Measurements from ENCODE around the gene DIP2C.
"Not testable (repeated sequence)": the region's sequence is repeated elsewhere in the genome, so short reads cannot be mapped to it uniquely, and the experiment has no call there.

DIP2C gene

DNA sequence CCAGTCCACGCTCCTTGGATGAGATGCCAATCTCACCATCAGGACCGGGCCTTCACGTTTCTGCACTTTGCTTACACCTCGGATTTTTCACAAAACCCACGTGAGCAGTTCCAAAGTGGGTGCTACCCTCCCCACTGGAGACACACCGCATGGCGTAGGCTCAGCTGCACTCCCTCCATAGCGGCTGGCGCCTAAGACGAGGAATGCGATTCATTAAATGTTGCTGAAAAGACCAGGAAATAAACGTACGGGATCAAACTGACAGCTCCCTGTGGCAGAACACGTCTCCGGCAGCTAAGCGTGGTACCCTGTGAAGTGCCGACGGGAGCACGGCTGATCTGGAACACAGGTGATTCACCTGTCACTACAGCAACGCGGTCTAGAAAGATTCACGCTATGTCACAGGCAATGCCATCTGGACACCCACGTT is 209.0 kb downstream of the DIP2C start:
- H3K9ac ChIP-seq (ENCODE audit: low read length): no peak overlapping the region
- no peak overlapping the region for H3K14ac ChIP-seq (ENCODE audit: low read length)
- H3K23ac ChIP-seq (ENCODE audit: low read length): no peak overlapping the region
- no CpG with 5 or more reads among the region's 23 CpGs for WGBS (ENCODE audit: extremely low coverage, insufficient coverage, insufficient read length)
- H4K91ac ChIP-seq (ENCODE audit: low read depth, low read length): no peak overlapping the region
- H3K9me3 ChIP-seq (ENCODE audit: insufficient read depth, low read depth, low read length): no peaks in the 10 kb centered on the region
- H3K27me3 ChIP-seq (ENCODE audit: insufficient read depth, low read length): no peaks in the 10 kb centered on the region
- H2BK120ac ChIP-seq (ENCODE audit: insufficient read depth, low read length, poor library complexity): no peak overlapping the region
- no peak overlapping the region for H3K18ac ChIP-seq (ENCODE audit: low read length)
- H4K8ac ChIP-seq (ENCODE audit: low read depth, low read length): no peak overlapping the region
- DNase-seq: no peak
- H2AK5ac ChIP-seq (ENCODE audit: low read length): no peak overlapping the region
- no peak overlapping the region for H3K4me3 ChIP-seq (ENCODE audit: low read depth, low read length)
- H3K36me3 ChIP-seq (ENCODE audit: control insufficient read depth in 1 of 2, insufficient read depth in 2 of 2, low read length in 2 of 2): peaks cover 8 to 13% of the 10 kb centered on the region in 2 experiments
- H3K4ac ChIP-seq (ENCODE audit: low read depth, low read length): no peak overlapping the region
- H2AFZ ChIP-seq (ENCODE audit: insufficient read depth, low read length, poor library complexity): no peak overlapping the region
- H3K4me2 ChIP-seq (ENCODE audit: low read length): no peak overlapping the region
- H2BK5ac ChIP-seq (ENCODE audit: low read depth, low read length, poor library complexity): no peak overlapping the region
- H2BK12ac ChIP-seq (ENCODE audit: low read length): no peak overlapping the region
- peaks cover 0 to 2% of the 10 kb centered on the region in 2 experiments for H3K4me1 ChIP-seq (ENCODE audit: control insufficient read depth in 1 of 2, insufficient read depth in 2 of 2, low read length in 2 of 2)
- H3K27ac ChIP-seq (ENCODE audit: low read depth, low read length): no peak overlapping the region
- H3K79me1 ChIP-seq (ENCODE audit: low read length): no peaks in the 10 kb centered on the region
- H4K12ac ChIP-seq (ENCODE audit: low read depth, low read length): no peak overlapping the region
- no peaks in the 10 kb centered on the region for H3K79me2 ChIP-seq (ENCODE audit: control insufficient read depth, insufficient read depth, low read length, poor library complexity)

DNA sequence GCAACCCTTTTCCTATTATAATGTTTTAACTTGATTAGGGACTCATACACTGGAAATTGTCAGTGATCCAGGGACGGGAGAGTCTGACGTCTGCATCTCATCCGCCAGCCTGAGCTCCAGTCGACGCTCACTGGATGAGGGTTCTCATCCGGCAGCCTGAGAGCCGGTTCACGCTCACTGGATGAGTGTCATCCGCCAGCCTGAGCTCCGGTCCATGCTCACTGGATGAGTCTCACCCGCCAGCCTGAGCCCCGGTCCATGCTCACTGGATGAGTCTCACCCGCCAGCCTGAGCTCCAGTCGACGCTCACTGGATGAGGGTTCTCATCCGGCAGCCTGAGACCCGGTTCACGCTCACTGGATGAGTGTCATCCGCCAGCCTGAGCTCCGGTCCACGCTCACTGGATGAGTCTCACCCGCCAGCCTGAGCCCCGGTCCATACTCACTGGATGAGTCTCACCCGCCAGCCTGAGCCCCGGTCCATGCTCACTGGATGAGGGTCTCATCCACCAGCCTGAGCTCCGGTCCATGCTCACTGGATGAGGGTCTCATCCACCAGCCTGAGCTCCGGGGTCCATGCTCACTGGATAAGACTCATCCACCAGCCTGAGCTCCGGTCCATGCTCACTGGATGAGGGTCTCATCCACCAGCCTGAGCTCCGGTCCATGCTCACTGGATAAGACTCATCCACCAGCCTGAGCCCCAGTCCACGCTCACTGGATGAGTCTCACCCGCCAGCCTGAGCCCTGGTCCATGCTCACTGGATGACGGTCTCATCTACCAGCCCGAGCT is 209.6 kb downstream of the DIP2C start:
- not testable (repeated sequence) for H3K9me3 ChIP-seq (ENCODE audit: insufficient read depth, low read depth, low read length); H2BK5ac ChIP-seq (ENCODE audit: low read depth, low read length, poor library complexity); H3K27ac ChIP-seq (ENCODE audit: low read depth, low read length); H2AFZ ChIP-seq (ENCODE audit: insufficient read depth, low read length, poor library complexity); H3K79me1 ChIP-seq (ENCODE audit: low read length); H4K12ac ChIP-seq (ENCODE audit: low read depth, low read length); H3K18ac ChIP-seq (ENCODE audit: low read length); H3K4me2 ChIP-seq (ENCODE audit: low read length); H3K14ac ChIP-seq (ENCODE audit: low read length); H3K27me3 ChIP-seq (ENCODE audit: insufficient read depth, low read length); H2BK12ac ChIP-seq (ENCODE audit: low read length); H3K4me1 ChIP-seq (ENCODE audit: control insufficient read depth in 1 of 2, insufficient read depth in 2 of 2, low read length in 2 of 2); H3K9ac ChIP-seq (ENCODE audit: low read length); H3K4me3 ChIP-seq (ENCODE audit: low read depth, low read length); H4K91ac ChIP-seq (ENCODE audit: low read depth, low read length); DNase-seq; H4K8ac ChIP-seq (ENCODE audit: low read depth, low read length); H2BK120ac ChIP-seq (ENCODE audit: insufficient read depth, low read length, poor library complexity); H3K23ac ChIP-seq (ENCODE audit: low read length); H3K4ac ChIP-seq (ENCODE audit: low read depth, low read length); H3K79me2 ChIP-seq (ENCODE audit: control insufficient read depth, insufficient read depth, low read length, poor library complexity); H2AK5ac ChIP-seq (ENCODE audit: low read length)
- peaks cover 8 to 13% of the 10 kb centered on the region in 2 experiments for H3K36me3 ChIP-seq (ENCODE audit: control insufficient read depth in 1 of 2, insufficient read depth in 2 of 2, low read length in 2 of 2)
- WGBS (ENCODE audit: extremely low coverage, insufficient coverage, insufficient read length): no CpG with 5 or more reads among the region's 33 CpGs

DNA sequence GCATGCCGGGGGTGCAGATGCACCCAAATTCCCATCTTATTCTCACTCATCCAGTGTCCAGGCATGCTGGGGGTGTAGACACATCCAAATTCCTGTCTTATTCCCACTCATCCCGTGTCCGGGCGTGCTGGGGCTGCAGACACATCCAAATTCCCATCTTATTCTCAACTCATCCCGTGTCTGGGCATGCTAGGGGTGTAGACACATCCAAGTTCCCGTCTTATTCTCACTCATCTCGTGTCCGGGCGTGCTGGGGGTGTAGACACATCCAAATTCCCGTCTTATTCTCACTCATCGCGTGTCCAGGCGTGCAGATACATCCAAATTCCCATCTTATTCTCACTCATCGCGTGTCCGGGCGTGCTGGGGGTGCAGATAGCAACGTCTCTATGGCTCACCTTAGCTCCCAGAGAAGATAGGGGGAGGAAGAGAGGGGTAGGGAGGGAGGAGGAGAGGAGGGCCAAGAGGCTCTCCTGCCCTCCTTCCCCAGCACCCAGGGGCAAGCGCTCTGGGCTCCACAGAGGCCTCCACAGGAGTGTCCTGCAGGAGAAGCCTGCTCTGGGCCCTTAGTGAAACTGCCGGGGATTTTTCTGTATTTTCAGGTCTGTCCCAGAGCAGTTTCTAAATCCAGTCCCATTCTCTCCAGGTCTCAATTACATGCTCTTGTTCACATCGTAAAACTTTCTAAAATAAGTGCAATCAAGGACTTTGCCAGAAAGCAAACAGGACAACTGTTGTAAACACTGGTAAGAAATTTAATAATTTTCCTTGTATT is 210.8 kb downstream of the DIP2C start:
- Histone ChIP-seq H3K4me1 (ENCODE audit: control insufficient read depth in 1 of 2, insufficient read depth in 2 of 2, low read length in 2 of 2) (peaks cover 0 to 2% of the 10 kb centered on the region in 2 experiments), H3K79me2 (ENCODE audit: control insufficient read depth, insufficient read depth, low read length, poor library complexity) (no peaks in the 10 kb centered on the region), H4K12ac (ENCODE audit: low read depth, low read length) (no peak overlapping the region), H3K18ac (ENCODE audit: low read length) (no peak overlapping the region), H2AFZ (ENCODE audit: insufficient read depth, low read length, poor library complexity) (no peak overlapping the region), H2AK5ac (ENCODE audit: low read length) (no peak overlapping the region), H3K9me3 (ENCODE audit: insufficient read depth, low read depth, low read length) (no peaks in the 10 kb centered on the region), H3K79me1 (ENCODE audit: low read length) (no peaks in the 10 kb centered on the region), H3K36me3 (ENCODE audit: control insufficient read depth in 1 of 2, insufficient read depth in 2 of 2, low read length in 2 of 2) (peaks cover 6 to 11% of the 10 kb centered on the region in 2 experiments), H4K8ac (ENCODE audit: low read depth, low read length) (no peak overlapping the region), H3K9ac (ENCODE audit: low read length) (no peak overlapping the region), H3K27ac (ENCODE audit: low read depth, low read length) (no peak overlapping the region), H2BK12ac (ENCODE audit: low read length) (no peak overlapping the region), H3K4me2 (ENCODE audit: low read length) (no peak overlapping the region), H4K91ac (ENCODE audit: low read depth, low read length) (no peak overlapping the region), H3K14ac (ENCODE audit: low read length) (no peak overlapping the region), H3K27me3 (ENCODE audit: insufficient read depth, low read length) (no peaks in the 10 kb centered on the region), H2BK120ac (ENCODE audit: insufficient read depth, low read length, poor library complexity) (no peak overlapping the region), H3K23ac (ENCODE audit: low read length) (no peak overlapping the region), H3K4me3 (ENCODE audit: low read depth, low read length) (no peak overlapping the region), H3K4ac (ENCODE audit: low read depth, low read length) (no peak overlapping the region), H2BK5ac (ENCODE audit: low read depth, low read length, poor library complexity) (no peak overlapping the region)
- no CpG with 5 or more reads among the region's 21 CpGs for WGBS (ENCODE audit: extremely low coverage, insufficient coverage, insufficient read length)
- peak in 1 of 2 donors; percentile 7 for DNase-seq

DNA sequence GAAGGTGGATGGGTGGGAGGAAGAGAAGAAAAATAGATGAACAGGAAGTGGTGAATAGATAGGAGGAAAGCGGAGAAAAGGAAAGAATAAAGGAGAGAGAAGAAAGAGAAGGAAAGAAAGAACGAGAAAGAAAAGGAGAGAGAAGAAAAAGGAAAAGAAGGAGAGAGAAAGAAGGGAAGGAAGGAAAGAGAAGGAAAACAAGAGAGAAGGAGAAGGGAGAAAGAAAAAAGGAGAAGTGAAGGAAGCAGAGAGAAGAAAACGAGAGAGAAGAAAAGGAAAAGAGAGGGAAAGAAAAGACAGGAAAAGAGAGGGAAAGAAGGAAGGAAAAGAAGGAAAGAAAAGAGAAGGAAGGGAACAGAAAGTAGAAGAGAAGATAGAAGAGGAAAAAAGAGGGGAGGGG is 211.8 kb downstream of the DIP2C start:
- no peak overlapping the region for H2BK12ac ChIP-seq (ENCODE audit: low read length)

More for the DNA sequence above, 211.8 kb downstream of the DIP2C start:
- Histone ChIP-seq H4K91ac (ENCODE audit: low read depth, low read length) (no peak overlapping the region), H4K12ac (ENCODE audit: low read depth, low read length) (no peak overlapping the region), H4K8ac (ENCODE audit: low read depth, low read length) (no peak overlapping the region), H3K9ac (ENCODE audit: low read length) (no peak overlapping the region), H3K27ac (ENCODE audit: low read depth, low read length) (no peak overlapping the region), H3K36me3 (ENCODE audit: control insufficient read depth in 1 of 2, insufficient read depth in 2 of 2, low read length in 2 of 2) (peaks cover 7 to 8% of the 10 kb centered on the region in 2 experiments), H3K79me1 (ENCODE audit: low read length) (no peaks in the 10 kb centered on the region), H3K4me2 (ENCODE audit: low read length) (no peak overlapping the region), H3K4me3 (ENCODE audit: low read depth, low read length) (no peak overlapping the region), H3K23ac (ENCODE audit: low read length) (no peak overlapping the region), H3K79me2 (ENCODE audit: control insufficient read depth, insufficient read depth, low read length, poor library complexity) (no peaks in the 10 kb centered on the region), H3K27me3 (ENCODE audit: insufficient read depth, low read length) (no peaks in the 10 kb centered on the region), H2BK5ac (ENCODE audit: low read depth, low read length, poor library complexity) (no peak overlapping the region), H2AK5ac (ENCODE audit: low read length) (no peak overlapping the region), H3K4ac (ENCODE audit: low read depth, low read length) (no peak overlapping the region), H3K9me3 (ENCODE audit: insufficient read depth, low read depth, low read length) (no peaks in the 10 kb centered on the region), H3K4me1 (ENCODE audit: control insufficient read depth in 1 of 2, insufficient read depth in 2 of 2, low read length in 2 of 2) (peaks cover 0 to 2% of the 10 kb centered on the region in 2 experiments), H3K14ac (ENCODE audit: low read length) (no peak overlapping the region), H3K18ac (ENCODE audit: low read length) (no peak overlapping the region), H2BK120ac (ENCODE audit: insufficient read depth, low read length, poor library complexity) (no peak overlapping the region), H2AFZ (ENCODE audit: insufficient read depth, low read length, poor library complexity) (no peak overlapping the region)
- WGBS (ENCODE audit: extremely low coverage, insufficient coverage, insufficient read length): 100% methylated on average over 2 of the region's 3 CpGs
- DNase-seq: no peak

All from trophoblast cell (in vitro differentiated cells and primary cell).